Neural cell (in vitro differentiated cells): Measurements from ENCODE around the gene CCP110. TPM values are rescaled to one million over a fixed set of nuclear protein-coding genes. Genes with fewer than 3 reads are reported as not detected.

Experiments
- H2AFZ ChIP-seq: fragments of 200-600, 300-800 bp; sonication (generic), shearing (Covaris generic); 2 replicates; pipeline ENCODE4 v1.6.0; 2014; ENCODE audit warnings: low read depth, mild to moderate bottlenecking, antibody characterized with exemption, low read length, moderate library complexity
- H3F3A ChIP-seq: fragments of 200-600 bp; shearing (Covaris generic); 2 replicates; pipeline ENCODE4 v1.6.1; 2016; ENCODE audit warnings: mild to moderate bottlenecking, moderate library complexity, mixed read lengths, antibody characterized with exemption, low read length; ENCODE audit not compliant: insufficient read depth, poor library complexity, severe bottlenecking
- H3K27ac ChIP-seq: fragments of 200-600, 300-800 bp; sonication (generic), shearing (Covaris generic); 2 replicates; pipeline ENCODE4 v1.5.1; 2014; ENCODE audit warnings: mild to moderate bottlenecking, low read length, moderate library complexity
- H3K27me3 ChIP-seq: fragments of 300-800, 200-600 bp; sonication (generic), shearing (Covaris generic); 2 replicates; pipeline ENCODE4 v1.6.0; 2014; ENCODE audit warnings: mild to moderate bottlenecking, low read depth, low read length, moderate library complexity; ENCODE audit not compliant: insufficient read depth
- H3K36me3 ChIP-seq: fragments of 300-800, 200-600 bp; sonication (generic), shearing (Covaris generic); 2 replicates; pipeline ENCODE4 v1.5.1; 2014; ENCODE audit warnings: mild to moderate bottlenecking, antibody characterized with exemption, low read length, moderate library complexity; ENCODE audit not compliant: insufficient read depth
- H3K4me2 ChIP-seq: fragments of 300-800, 200-600 bp; sonication (generic), shearing (Covaris generic); 2 replicates; pipeline ENCODE4 v1.6.0; 2014; ENCODE audit warnings: mild to moderate bottlenecking, low read length
- H3K4me3 ChIP-seq: fragments of 300-800, 200-600 bp; sonication (generic), shearing (Covaris generic); 2 replicates; pipeline ENCODE4 v1.5.1; 2014; ENCODE audit warnings: mild to moderate bottlenecking, low read length, moderate library complexity
- H3K79me2 ChIP-seq: fragments of 200-600 bp; shearing (Covaris generic); replicated peaks from 2 replicates; pipeline ENCODE4 v1.6.0; 2014; ENCODE audit warnings: mild to moderate bottlenecking, low read length, moderate library complexity; ENCODE audit not compliant: insufficient read depth
- H3K9ac ChIP-seq: fragments of 300-800, 200-600 bp; sonication (generic), shearing (Covaris generic); 2 replicates; pipeline ENCODE4 v1.6.1; 2016; ENCODE audit warnings: mild to moderate bottlenecking, low read length, mixed read lengths
- H3K9me2 ChIP-seq: fragments of 200-600 bp; shearing (Covaris generic); 2 replicates; pipeline ENCODE4 v1.6.1; 2016; ENCODE audit warnings: mild to moderate bottlenecking, low read length, mixed read lengths; ENCODE audit not compliant: insufficient read depth
- H3K9me3 ChIP-seq: fragments of 200-600, 300-800 bp; sonication (generic), shearing (Covaris generic); 2 replicates; pipeline ENCODE4 v1.6.1; 2016; ENCODE audit warnings: mild to moderate bottlenecking, mixed run types, low read length, moderate library complexity, mixed read lengths
- H4K20me1 ChIP-seq: fragments of 200-600 bp; shearing (Covaris generic); 2 replicates; pipeline ENCODE4 v1.6.1; 2016; ENCODE audit warnings: mild to moderate bottlenecking, mixed run types; ENCODE audit not compliant: insufficient read depth
- EP300 ChIP-seq: fragments of 450-650 bp; conservative IDR thresholded peaks from 2 replicates; pipeline ENCODE4 v1.6.1; 2014; ENCODE audit warnings: antibody characterized with exemption, mild to moderate bottlenecking, moderate library complexity; ENCODE audit not compliant: poor library complexity, severe bottlenecking
- EZH2 ChIP-seq: fragments of 200-600, 300-800 bp; shearing (Covaris generic), sonication (generic); IDR thresholded peaks from 2 replicates; pipeline ENCODE4 v1.6.1; 2014; ENCODE audit warnings: antibody characterized with exemption, low read length, borderline replicate concordance, mild to moderate bottlenecking; ENCODE audit not compliant: insufficient read depth, poor library complexity, severe bottlenecking
- MXI1 ChIP-seq: fragments of 450-650 bp; conservative IDR thresholded peaks from 2 replicates; pipeline ENCODE4 v1.6.1; 2014; ENCODE audit warnings: antibody characterized with exemption, mild to moderate bottlenecking; ENCODE audit not compliant: poor library complexity, severe bottlenecking
- POLR2AphosphoS5 ChIP-seq: IDR thresholded peaks from 2 replicates; pipeline ENCODE4 v1.6.1; 2012
- RAD21 ChIP-seq: fragments of 450-650 bp; conservative IDR thresholded peaks from 2 replicates; pipeline ENCODE4 v1.6.1; 2014; ENCODE audit warnings: antibody characterized with exemption, mild to moderate bottlenecking, moderate library complexity
- REST ChIP-seq: IDR thresholded peaks from 2 replicates; pipeline ENCODE4 v1.6.1; 2012; ENCODE audit warnings: borderline replicate concordance
- SMC3 ChIP-seq: fragments of 450-650 bp; conservative IDR thresholded peaks from 2 replicates; pipeline ENCODE4 v1.6.1; 2014; ENCODE audit warnings: antibody characterized with exemption, mild to moderate bottlenecking, moderate library complexity; ENCODE audit not compliant: poor library complexity
- TAF1 ChIP-seq: IDR thresholded peaks from 2 replicates; pipeline ENCODE4 v1.6.1; 2012; ENCODE audit warnings: low read depth
- polyA plus RNA-seq: library from polyadenylated mRNA; depleted of rRNA; stranded (reverse); fragments of >200 nt; gene quantifications from 2 replicates; pipeline ENCODE4 v1.2.3, GENCODE V29; 2014
- TF ChIP-seq, protein P1 (sequence below): fragments of 450-650 bp; IDR thresholded peaks from 2 replicates; pipeline ENCODE4 v1.5.1; 2014; ENCODE audit warnings: antibody characterized with exemption, mild to moderate bottlenecking, moderate library complexity; ENCODE audit not compliant: poor library complexity, severe bottlenecking

Gene CCP110
- polyA plus RNA-seq, 1 donor from 2014 or later = 40.3 TPM

- Histone ChIP-seq H3K9me2 (no peaks in the 10 kb centered on the region), H3K9me3 (no peaks in the 10 kb centered on the region), H3K36me3 (no peaks in the 10 kb centered on the region), H4K20me1 (no peaks in the 10 kb centered on the region), H3K9ac (no peak overlapping the region), H3K4me2 (no peak overlapping the region), H3K4me3 (no peak overlapping the region), H3K27me3 (no peaks in the 10 kb centered on the region), H3K27ac (no peak overlapping the region), H3K79me2 (peaks cover 11% of the 10 kb centered on the region), H3F3A (no peaks in the 10 kb centered on the region), H2AFZ (no peak overlapping the region)
- no peak for TF ChIP-seq MXI1
- TF ChIP-seq RAD21 = peak; percentile 76
- TF ChIP-seq EP300 = no peak
- no peak for TF ChIP-seq REST
- peak; percentile 77 for TF ChIP-seq SMC3
- TF ChIP-seq TAF1 = no peak
- TF ChIP-seq, protein P1, sequence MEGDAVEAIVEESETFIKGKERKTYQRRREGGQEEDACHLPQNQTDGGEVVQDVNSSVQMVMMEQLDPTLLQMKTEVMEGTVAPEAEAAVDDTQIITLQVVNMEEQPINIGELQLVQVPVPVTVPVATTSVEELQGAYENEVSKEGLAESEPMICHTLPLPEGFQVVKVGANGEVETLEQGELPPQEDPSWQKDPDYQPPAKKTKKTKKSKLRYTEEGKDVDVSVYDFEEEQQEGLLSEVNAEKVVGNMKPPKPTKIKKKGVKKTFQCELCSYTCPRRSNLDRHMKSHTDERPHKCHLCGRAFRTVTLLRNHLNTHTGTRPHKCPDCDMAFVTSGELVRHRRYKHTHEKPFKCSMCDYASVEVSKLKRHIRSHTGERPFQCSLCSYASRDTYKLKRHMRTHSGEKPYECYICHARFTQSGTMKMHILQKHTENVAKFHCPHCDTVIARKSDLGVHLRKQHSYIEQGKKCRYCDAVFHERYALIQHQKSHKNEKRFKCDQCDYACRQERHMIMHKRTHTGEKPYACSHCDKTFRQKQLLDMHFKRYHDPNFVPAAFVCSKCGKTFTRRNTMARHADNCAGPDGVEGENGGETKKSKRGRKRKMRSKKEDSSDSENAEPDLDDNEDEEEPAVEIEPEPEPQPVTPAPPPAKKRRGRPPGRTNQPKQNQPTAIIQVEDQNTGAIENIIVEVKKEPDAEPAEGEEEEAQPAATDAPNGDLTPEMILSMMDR = peak; percentile 81
- no peak for TF ChIP-seq EZH2
- no peak for TF ChIP-seq POLR2AphosphoS5
Observed at GRCh38 chr16:19559242-19559910, 35.6 kb downstream of the CCP110 start.

GRCh38 chr16:19560078-19560477, 36.3 kb downstream of the CCP110 start:
- H3K27ac ChIP-seq = no peak overlapping the region

More at GRCh38 chr16:19560078-19560477, 36.3 kb downstream of the CCP110 start:
- Histone ChIP-seq H3K9me3 (no peaks in the 10 kb centered on the region), H3K4me3 (no peak overlapping the region), H3K27me3 (no peaks in the 10 kb centered on the region), H2AFZ (no peak overlapping the region), H3K9me2 (no peaks in the 10 kb centered on the region), H3K4me2 (no peak overlapping the region), H4K20me1 (no peaks in the 10 kb centered on the region), H3F3A (no peaks in the 10 kb centered on the region), H3K79me2 (peaks cover 11% of the 10 kb centered on the region), H3K9ac (no peak overlapping the region), H3K36me3 (no peaks in the 10 kb centered on the region)
- TF ChIP-seq EP300 = no peak
- TF ChIP-seq RAD21 = no peak
- TF ChIP-seq TAF1 = no peak
- no peak for TF ChIP-seq POLR2AphosphoS5
- TF ChIP-seq REST = no peak
- TF ChIP-seq SMC3 = no peak
- TF ChIP-seq, protein P1 = no peak
- TF ChIP-seq EZH2 = no peak
- no peak for TF ChIP-seq MXI1
